HEK293 (cell line): ENCODE results near the gene LCN2.

Experiments
- CTCF ChIP-seq: fragments of 450-650 bp; formaldehyde crosslinking; IDR thresholded peaks from 2 replicates; pipeline ENCODE4 v1.5.1; 2016; ENCODE audit warnings: missing biosample characterization, missing genetic modification characterization
- ZNF169 ChIP-seq: fragments of 450-650 bp; formaldehyde crosslinking; IDR thresholded peaks from 2 replicates; pipeline ENCODE4 v1.5.1; 2016; ENCODE audit warnings: missing biosample characterization, missing genetic modification characterization
- ZNF660 ChIP-seq: fragments of 450-650 bp; IDR thresholded peaks from 2 replicates; pipeline ENCODE4 v1.5.1; 2018; ENCODE audit warnings: missing biosample characterization, mild to moderate bottlenecking, missing genetic modification characterization

GRCh38 chr9:128180001-128180400 lies 30.7 kb downstream of the LCN2 start:
- TF ChIP-seq ZNF169 (tag by site-specific recombination) (no peak), CTCF (tag by site-specific recombination) (no peak), ZNF660 (tag by site-specific recombination) (no peak)
